Choroid plexus epithelial cell (primary cell): ENCODE results near the gene SLC9B1.
"Not testable (repeated sequence)": the region's sequence is repeated elsewhere in the genome, so short reads cannot be mapped to it uniquely, and the experiment has no call there.

Source experiments
- DNase-seq: peaks from one replicate; pipeline ENCODE4 v3.0.0-alpha.2; 2010; ENCODE audit warnings: low read depth
- H3K4me3 ChIP-seq: 2 replicates; pipeline ENCODE4 v1.5.1; 2011; ENCODE audit warnings: low read depth, mild to moderate bottlenecking, control low read depth, low read length, moderate library complexity
- CTCF ChIP-seq: conservative IDR thresholded peaks from 2 replicates; pipeline ENCODE4 v1.5.1; 2011; ENCODE audit warnings: low read depth, mild to moderate bottlenecking, control low read depth, inconsistent platforms, low read length, moderate library complexity

SLC9B1 gene

GRCh38 chr4:102981005-102981404 lies 38.5 kb downstream of the SLC9B1 start:
- no peak overlapping the region for H3K4me3 ChIP-seq
- DNase-seq = no peak
- TF ChIP-seq CTCF = no peak

GRCh38 chr4:102961813-102962212 lies 57.7 kb downstream of the SLC9B1 start:
- not testable (repeated sequence) for DNase-seq, H3K4me3 ChIP-seq

GRCh38 chr4:102959496-102959895 lies 60.0 kb downstream of the SLC9B1 start:
- TF ChIP-seq CTCF = no peak
- DNase-seq = no peak
- H3K4me3 ChIP-seq = no peak overlapping the region

GRCh38 chr4:102945066-102945465 lies 74.4 kb downstream of the SLC9B1 start:
- DNase-seq = no peak
- H3K4me3 ChIP-seq = no peak overlapping the region
- TF ChIP-seq CTCF = no peak

DNA sequence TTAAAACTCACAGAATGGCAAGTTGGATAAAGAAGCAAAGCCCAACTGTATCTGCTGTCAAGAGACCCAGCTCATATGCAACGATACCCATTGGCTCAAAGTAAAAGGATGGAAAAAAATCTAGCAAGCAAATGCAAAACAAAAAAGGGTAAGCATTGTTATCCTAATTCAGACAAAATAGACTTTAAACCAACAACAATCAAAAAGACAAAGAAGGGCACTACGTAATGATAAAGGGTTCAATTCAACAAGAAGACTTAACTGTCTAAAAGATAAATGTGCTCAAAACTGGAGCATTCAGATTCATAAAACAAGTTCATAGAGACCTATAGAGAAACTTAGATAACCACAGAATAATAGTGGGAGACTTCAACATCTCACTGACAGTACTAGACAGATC lies 81.4 kb downstream of the SLC9B1 start:
- H3K4me3 ChIP-seq, DNase-seq: not testable (repeated sequence)

DNA sequence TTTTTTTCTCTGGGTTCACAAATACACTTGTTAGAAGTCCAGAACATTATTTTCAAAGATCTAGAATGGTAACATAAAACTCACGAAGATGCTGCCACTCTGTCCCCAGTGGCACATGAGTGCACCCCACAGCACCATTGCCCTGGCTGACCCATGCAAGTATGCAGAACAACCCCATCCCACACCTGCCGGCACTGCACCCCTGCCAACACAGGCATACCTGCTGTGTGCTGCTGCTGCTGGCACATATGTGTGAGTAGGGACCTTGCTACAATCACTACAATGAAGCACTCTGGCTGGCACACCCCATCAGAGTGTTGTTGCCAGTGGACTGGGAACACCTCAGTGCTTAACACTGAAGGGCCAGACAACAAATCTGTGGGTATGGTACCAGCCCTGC lies 83.8 kb downstream of the SLC9B1 start:
- no peak overlapping the region for H3K4me3 ChIP-seq
- no peak for TF ChIP-seq CTCF
- no peak for DNase-seq

DNA sequence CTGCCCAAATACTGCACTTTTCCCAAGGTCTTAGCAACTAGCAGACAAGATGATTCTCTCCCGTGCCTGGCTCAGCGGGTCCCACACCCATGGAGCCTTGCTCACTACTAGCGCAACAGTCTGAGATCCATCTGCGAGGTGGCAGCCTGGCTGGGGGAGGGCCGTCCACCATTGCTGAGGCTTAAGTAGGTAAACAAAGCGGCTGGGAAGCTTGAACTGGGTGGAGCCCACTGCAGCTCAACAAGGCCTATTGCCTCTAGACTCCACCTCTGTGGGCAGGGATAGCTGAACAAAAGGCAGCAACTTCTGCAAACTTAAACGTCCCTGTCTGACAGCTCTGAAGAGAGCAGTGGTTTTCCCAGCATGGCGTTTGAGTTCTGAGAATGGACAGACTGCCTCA lies 99.8 kb downstream of the SLC9B1 start:
- not testable (repeated sequence) for DNase-seq, H3K4me3 ChIP-seq

- no peak for TF ChIP-seq CTCF
- no peak for DNase-seq
- H3K4me3 ChIP-seq = no peak overlapping the region
Observed at GRCh38 chr4:102918859-102919258, 100.6 kb downstream of the SLC9B1 start.

- no peak for TF ChIP-seq CTCF
- no peak overlapping the region for H3K4me3 ChIP-seq
- DNase-seq = no peak
Observed at GRCh38 chr4:102901804-102902203, 117.7 kb downstream of the SLC9B1 start.

DNA sequence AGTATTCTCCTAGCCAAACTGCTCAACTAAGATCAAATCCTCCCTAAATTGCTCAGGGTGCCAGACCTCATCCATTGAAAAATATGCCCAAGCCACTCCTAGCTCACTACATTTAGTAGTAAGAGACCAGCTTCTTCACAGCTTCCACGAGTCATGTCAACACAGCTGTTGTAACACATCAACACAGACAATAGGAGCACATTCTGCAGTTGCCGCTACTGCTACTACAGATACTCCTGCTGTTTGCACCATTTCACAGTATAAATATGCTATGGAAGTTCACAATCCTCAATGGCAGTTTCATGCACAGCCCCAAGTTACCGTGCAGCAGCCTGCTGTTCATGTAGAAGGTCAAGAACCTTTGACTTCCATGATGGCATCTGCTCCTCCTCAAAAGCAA lies 121.9 kb downstream of the SLC9B1 start:
- not testable (repeated sequence) for DNase-seq, H3K4me3 ChIP-seq

DNA sequence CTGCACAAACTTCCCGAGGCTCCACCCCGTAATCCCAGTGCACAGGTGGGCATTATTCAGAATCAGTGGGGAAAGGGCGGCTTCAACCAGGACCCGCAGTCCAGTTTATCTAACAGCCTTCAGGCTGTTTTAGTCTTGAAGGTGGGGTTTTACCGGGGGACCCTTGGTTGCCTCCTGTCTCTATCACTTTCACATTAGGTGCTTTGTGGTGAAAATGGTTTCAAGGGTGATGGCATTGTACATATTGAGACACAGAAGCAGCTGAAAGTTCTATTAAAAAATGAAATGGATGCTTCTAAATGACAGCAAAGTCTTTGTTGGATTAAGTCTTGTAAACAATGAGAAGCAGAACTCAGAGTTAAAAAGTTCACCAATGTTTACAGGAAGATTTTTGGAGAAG lies 123.0 kb downstream of the SLC9B1 start:
- not testable (repeated sequence) for DNase-seq, H3K4me3 ChIP-seq

- not testable (repeated sequence) for DNase-seq, H3K4me3 ChIP-seq
Observed at GRCh38 chr4:102889866-102890265, 129.6 kb downstream of the SLC9B1 start.

DNA sequence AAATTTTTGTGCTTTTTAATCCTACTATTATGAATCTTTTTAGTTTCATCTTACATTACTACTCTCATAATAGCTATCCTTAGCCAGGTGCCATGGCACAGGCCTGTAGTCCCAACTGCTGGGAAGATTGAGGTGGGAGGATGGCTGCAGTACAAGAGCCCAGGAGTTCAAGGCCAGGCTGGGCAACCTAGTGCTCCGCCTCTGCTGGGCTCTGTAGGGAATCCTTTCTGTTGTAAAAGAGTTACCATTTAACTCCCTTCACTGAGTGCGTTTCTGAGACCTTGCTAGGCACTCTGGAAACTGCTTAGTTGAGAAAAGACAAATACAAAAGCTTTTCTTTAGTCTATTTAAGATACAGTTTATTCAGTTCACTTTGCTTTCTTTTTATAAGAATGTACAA lies 130.9 kb downstream of the SLC9B1 start:
- not testable (repeated sequence) for H3K4me3 ChIP-seq, DNase-seq
